ENCODE measurements around the gene JAZF1.

DNA sequence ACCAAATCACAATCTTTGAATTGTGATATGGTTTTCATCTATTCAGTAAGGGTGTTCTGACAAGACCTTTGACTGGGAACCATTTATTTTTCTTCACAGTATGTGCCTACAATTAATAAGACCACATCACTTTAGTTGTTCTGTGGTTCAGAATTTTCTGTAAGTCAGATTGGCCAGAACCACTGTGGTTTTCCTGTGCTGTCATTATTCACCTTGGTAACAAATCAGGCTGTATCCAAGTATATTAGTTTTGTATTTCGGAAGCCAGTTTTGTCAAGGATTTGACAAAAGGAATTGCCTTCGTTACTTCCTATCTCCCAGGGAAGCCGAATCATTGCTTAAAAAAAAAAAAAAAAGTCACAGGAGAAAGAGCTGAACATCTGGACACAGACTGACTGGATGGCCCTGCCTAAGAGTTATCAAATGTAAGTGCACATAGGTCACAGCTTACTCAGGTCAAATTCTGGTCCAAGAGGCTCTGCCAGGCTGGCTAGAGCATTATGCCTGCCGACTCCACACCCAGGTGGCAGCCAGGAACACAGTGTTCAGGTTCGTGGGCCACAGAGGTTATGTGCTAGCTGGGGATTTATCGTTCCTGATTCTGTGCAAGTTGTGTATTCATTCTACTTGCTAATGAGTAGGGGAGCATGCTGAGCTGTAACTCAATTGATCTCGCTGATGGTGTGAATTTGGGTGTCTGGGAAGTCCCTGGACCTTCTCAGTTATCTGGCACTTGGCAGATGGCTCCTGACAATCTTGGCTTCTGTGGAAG lies 175.3 kb downstream of the JAZF1 start:
- no peak for TF ChIP-seq EP300 (IDR thresholded peaks at IDR 0.05)
- TF ChIP-seq, protein P1, sequence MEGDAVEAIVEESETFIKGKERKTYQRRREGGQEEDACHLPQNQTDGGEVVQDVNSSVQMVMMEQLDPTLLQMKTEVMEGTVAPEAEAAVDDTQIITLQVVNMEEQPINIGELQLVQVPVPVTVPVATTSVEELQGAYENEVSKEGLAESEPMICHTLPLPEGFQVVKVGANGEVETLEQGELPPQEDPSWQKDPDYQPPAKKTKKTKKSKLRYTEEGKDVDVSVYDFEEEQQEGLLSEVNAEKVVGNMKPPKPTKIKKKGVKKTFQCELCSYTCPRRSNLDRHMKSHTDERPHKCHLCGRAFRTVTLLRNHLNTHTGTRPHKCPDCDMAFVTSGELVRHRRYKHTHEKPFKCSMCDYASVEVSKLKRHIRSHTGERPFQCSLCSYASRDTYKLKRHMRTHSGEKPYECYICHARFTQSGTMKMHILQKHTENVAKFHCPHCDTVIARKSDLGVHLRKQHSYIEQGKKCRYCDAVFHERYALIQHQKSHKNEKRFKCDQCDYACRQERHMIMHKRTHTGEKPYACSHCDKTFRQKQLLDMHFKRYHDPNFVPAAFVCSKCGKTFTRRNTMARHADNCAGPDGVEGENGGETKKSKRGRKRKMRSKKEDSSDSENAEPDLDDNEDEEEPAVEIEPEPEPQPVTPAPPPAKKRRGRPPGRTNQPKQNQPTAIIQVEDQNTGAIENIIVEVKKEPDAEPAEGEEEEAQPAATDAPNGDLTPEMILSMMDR (IDR thresholded peaks at IDR 0.05), result no peak
- TF ChIP-seq POLR2AphosphoS5 (IDR thresholded peaks at IDR 0.05), result no peak
- no peak for TF ChIP-seq POLR2A (IDR thresholded peaks at IDR 0.05; ENCODE audit: low read depth)
